LNCAP (cell line): Measurements from ENCODE around the gene GALK2.

Experiments
- TF ChIP-seq, protein P1 (sequence below): fragments of 450-650 bp; IDR thresholded peaks from 2 replicates; pipeline ENCODE4 v1.5.1; 2017; ENCODE audit warnings: mild to moderate bottlenecking

The GALK2 gene

DNA sequence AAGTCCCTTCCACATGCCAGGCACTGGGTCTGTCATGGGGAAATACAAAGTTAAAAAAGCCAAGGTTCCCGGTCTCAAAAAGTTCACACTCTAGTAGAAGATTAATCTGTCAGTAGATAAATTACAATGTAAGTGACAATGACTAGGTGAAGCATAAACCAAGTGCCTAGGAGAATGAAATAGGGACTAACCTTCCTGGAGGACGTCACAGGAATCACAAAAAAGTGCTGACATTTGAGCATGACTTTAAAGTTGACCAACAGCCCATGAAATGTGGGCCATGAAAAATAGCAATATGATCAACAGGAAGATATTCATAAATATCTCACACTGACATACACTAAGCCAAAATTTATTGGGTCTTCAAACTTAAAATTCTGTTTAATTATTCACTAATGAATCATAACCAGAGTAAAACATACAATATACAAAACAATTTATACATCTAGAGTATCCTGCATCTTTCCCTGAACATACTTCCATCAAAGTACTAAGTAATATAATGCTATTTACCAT lies 34.6 kb upstream of the GALK2 start:
- TF ChIP-seq, protein P1, sequence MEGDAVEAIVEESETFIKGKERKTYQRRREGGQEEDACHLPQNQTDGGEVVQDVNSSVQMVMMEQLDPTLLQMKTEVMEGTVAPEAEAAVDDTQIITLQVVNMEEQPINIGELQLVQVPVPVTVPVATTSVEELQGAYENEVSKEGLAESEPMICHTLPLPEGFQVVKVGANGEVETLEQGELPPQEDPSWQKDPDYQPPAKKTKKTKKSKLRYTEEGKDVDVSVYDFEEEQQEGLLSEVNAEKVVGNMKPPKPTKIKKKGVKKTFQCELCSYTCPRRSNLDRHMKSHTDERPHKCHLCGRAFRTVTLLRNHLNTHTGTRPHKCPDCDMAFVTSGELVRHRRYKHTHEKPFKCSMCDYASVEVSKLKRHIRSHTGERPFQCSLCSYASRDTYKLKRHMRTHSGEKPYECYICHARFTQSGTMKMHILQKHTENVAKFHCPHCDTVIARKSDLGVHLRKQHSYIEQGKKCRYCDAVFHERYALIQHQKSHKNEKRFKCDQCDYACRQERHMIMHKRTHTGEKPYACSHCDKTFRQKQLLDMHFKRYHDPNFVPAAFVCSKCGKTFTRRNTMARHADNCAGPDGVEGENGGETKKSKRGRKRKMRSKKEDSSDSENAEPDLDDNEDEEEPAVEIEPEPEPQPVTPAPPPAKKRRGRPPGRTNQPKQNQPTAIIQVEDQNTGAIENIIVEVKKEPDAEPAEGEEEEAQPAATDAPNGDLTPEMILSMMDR, result no peak

DNA sequence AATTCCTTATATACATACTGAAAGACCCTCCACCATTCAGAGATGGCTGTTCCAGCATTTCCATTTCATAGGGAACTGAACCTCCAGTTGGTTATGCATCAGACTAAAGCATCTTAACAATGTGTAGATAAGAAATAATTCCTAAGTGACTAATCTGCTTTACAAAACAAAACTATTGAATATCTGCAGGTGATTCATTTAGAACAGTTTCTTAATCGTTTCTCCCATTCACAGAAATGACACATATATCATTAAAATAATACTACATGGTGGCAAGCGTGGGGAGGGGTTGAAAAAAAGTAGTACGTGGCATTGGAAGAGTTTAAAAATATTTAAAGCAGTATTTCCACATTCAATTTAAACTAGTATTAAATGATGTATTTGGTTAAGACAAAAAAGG lies 34.1 kb upstream of the GALK2 start:
- TF ChIP-seq, protein P1, result no peak

DNA sequence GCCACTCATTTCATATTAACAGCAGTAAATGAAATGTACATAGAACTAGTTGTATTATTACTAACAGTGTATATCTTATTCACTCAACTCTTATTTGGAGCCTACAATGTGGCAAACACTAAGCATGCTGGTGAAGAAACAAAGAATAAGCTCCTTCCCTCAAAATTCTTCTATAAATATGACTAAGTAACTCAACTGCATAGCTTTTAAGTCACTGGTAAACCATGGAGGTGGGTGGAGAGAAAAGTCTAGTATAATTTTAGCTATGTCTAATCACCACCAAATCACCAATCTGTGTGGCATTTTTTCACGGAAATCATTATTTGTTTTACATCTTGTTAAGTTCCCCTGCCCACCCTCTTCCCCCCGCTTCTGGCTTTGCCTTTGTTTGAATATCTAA lies 32.2 kb upstream of the GALK2 start:
- TF ChIP-seq, protein P1, result no peak

DNA sequence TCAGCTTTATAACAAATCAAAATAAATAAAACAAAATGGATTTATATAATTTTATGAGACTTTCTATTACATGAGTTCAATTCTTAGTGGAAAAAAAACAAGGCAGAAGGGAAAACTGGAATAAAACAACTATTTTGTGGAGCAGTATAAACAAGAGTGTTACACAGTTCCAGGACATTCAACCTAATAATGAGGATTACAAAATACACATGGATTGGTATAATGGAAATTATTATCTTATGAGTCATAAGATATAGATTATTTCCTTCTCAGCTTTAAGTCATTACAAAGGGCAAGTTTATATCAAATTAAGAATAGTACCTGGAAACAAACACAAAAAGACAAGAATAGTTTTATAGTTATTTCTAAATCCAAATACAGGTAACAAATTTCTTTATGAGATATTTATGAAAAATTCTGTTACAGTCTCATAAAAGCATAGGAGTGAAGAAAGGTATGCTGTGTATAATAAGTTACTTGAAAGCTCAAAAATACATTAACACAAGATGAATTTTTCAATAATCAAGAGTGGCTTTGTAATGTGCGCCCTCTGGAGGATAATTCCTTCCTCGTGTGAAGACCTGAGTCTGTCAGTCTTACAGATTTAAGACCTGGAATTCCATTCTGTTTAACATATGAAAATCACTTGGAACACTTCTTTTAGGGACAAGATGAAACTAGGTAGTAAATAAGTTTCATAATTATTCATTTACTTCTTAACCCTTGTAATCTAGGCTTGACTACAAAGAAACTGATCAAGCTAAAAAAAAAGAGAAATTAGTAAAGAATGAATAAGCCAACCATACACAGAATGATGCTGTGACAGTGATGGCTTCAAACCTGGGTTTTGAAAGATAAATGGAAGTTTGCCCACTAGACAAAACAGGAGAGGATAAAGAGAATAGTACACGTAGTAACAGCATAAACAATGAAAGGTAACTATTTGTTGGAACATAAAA lies 24.1 kb upstream of the GALK2 start:
- TF ChIP-seq, protein P1, result peak; percentile 84

DNA sequence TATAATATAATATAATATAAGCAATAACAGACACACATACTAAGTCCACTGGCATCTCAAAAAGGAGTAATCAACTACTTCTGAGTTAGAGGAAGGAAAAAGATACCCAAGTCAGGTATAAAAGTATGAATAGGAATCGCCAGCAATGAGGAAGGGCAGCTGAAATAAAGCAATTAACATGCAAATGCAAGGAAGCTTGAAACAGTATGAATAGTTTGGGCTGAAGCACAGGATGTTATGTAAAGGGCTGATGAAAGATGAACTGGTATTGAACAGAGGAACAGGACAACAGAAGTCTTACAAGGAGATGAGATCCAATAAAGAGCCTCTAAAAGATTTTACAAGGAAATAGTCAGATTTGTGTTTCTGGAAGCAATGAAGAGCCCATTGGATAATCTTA lies 21.7 kb upstream of the GALK2 start:
- TF ChIP-seq, protein P1, result no peak

DNA sequence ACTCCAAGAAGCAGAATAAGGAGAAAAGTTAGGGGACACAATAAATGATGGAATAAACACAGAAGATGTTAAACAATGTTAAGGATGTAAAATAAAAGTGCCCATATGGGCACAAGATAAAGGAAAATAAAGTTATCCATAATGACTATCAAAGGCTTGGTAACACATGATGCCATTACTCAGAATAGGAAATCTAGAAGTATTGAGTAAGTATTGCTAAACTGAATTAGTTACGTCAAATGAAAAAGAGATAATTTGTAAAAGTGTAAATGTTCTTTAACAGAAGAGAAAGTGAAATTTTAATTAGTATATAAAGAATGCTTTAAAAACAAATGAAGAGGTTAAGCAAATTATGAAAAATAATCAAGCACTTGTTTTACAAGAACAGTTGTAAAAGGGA lies 21.3 kb upstream of the GALK2 start:
- TF ChIP-seq, protein P1, result no peak

DNA sequence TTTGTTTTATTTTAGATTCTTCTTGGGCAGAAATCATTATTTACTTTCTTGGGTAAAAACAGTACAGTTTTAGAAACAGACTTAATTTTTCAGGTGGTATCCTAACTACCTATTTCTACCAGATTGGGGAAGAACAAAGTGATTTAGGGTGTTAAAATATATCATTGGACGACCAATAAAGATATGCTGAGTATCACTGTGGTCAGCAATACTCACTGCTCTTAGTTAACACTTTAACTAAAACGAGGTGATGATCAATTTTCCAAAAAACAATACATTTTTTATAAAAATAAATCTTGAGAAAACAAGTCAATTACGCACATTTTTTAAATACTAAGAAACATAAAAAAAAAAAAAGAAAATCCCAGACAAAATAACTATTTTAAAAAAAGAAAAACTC lies 18.2 kb upstream of the GALK2 start:
- TF ChIP-seq, protein P1, result no peak
